Type B pancreatic cell (in vitro differentiated cells): ENCODE measurements around the gene GPX3. TPM values are rescaled to one million over a fixed set of nuclear protein-coding genes. Genes with fewer than 3 reads are reported as not detected.

ENCODE experiments used
- DNase-seq: peaks from one replicate; pipeline ENCODE4 v3.0.0; 2021; ENCODE audit warnings: mixed read lengths; ENCODE audit not compliant: unreplicated experiment; ENCODE audit errors: extremely low spot score
- H3K27ac Mint-ChIP-seq: 2 replicates; pipeline ENCODE4 v1.8.0; 2021; ENCODE audit warnings: mild to moderate bottlenecking, mixed read lengths
- H3K27me3 Mint-ChIP-seq: 2 replicates; pipeline ENCODE4 v1.8.0; 2021; ENCODE audit warnings: mixed read lengths
- H3K36me3 Mint-ChIP-seq: 2 replicates; pipeline ENCODE4 v1.8.0; 2021; ENCODE audit warnings: mixed read lengths
- H3K4me1 Mint-ChIP-seq: one replicate; pipeline ENCODE4 v1.8.0; 2021; ENCODE audit warnings: mixed read lengths; ENCODE audit not compliant: unreplicated experiment
- H3K4me3 Mint-ChIP-seq: 2 replicates; pipeline ENCODE4 v1.8.0; 2021; ENCODE audit warnings: mild to moderate bottlenecking, mixed read lengths
- H3K9me3 Mint-ChIP-seq: 2 replicates; pipeline ENCODE4 v1.8.0; 2021; ENCODE audit warnings: mixed read lengths
- CTCF ChIP-seq: fragments of 200-600 bp; sonication (generic); conservative IDR thresholded peaks from 2 replicates; pipeline ENCODE4 v1.5.0; 2021; ENCODE audit warnings: antibody characterized with exemption, mild to moderate bottlenecking
- total RNA-seq: library from RNA; stranded (reverse); gene quantifications from 2 replicates; pipeline ENCODE4 v1.2.1, GENCODE V29; 2021; ENCODE audit warnings: low replicate concordance

The GPX3 gene
- total RNA-seq, 1 donor from 2014 or later, result 18.4 TPM

- Mint-ChIP-seq H3K27me3 (no peaks in the 10 kb centered on the region), H3K9me3 (no peaks in the 10 kb centered on the region), H3K4me3 (no peak overlapping the region), H3K4me1 (peaks cover 14% of the 10 kb centered on the region), H3K36me3 (peaks cover 14% of the 10 kb centered on the region), H3K27ac (no peak overlapping the region)
- TF ChIP-seq CTCF, result no peak
- DNase-seq, result no peak
These were observed 45.2 kb downstream of the GPX3 start for GRCh38 chr5:151065609-151066008.

- no peak overlapping the region for H3K27ac Mint-ChIP-seq
- H3K4me3 Mint-ChIP-seq, result no peak overlapping the region
- TF ChIP-seq CTCF, result no peak
- no peaks in the 10 kb centered on the region for H3K9me3 Mint-ChIP-seq
- H3K36me3 Mint-ChIP-seq, result peaks cover 11% of the 10 kb centered on the region
- H3K4me1 Mint-ChIP-seq, result peaks cover 19% of the 10 kb centered on the region
- H3K27me3 Mint-ChIP-seq, result no peaks in the 10 kb centered on the region
- DNase-seq, result no peak
These were observed 46.5 kb downstream of the GPX3 start for GRCh38 chr5:151066920-151067319.

GRCh38 chr5:151067632-151068432, 47.4 kb downstream of the GPX3 start:
- H3K36me3 Mint-ChIP-seq, result peaks cover 10% of the 10 kb centered on the region
- H3K4me3 Mint-ChIP-seq, result no peak overlapping the region
- no peaks in the 10 kb centered on the region for H3K9me3 Mint-ChIP-seq
- TF ChIP-seq CTCF, result no peak
- H3K27ac Mint-ChIP-seq, result no peak overlapping the region
- DNase-seq, result no peak
- no peaks in the 10 kb centered on the region for H3K27me3 Mint-ChIP-seq
- peaks cover 24% of the 10 kb centered on the region for H3K4me1 Mint-ChIP-seq

- no peak for TF ChIP-seq CTCF
- peaks cover 10% of the 10 kb centered on the region for H3K36me3 Mint-ChIP-seq
- H3K4me3 Mint-ChIP-seq, result no peak overlapping the region
- no peaks in the 10 kb centered on the region for H3K9me3 Mint-ChIP-seq
- peaks cover 24% of the 10 kb centered on the region for H3K4me1 Mint-ChIP-seq
- no peak overlapping the region for H3K27ac Mint-ChIP-seq
- H3K27me3 Mint-ChIP-seq, result no peaks in the 10 kb centered on the region
- no peak for DNase-seq
These were observed 48.2 kb downstream of the GPX3 start for GRCh38 chr5:151068433-151069197.

GRCh38 chr5:151070449-151070848, 50.1 kb downstream of the GPX3 start:
- no peak overlapping the region for H3K4me3 Mint-ChIP-seq
- no peaks in the 10 kb centered on the region for H3K27me3 Mint-ChIP-seq
- peaks cover 10% of the 10 kb centered on the region for H3K36me3 Mint-ChIP-seq
- DNase-seq, result no peak
- no peak for TF ChIP-seq CTCF
- H3K27ac Mint-ChIP-seq, result no peak overlapping the region
- H3K4me1 Mint-ChIP-seq, result peaks cover 24% of the 10 kb centered on the region
- H3K9me3 Mint-ChIP-seq, result no peaks in the 10 kb centered on the region
